ENCODE measurements around the gene TUT4. TPM values are rescaled to one million over a fixed set of nuclear protein-coding genes. Genes with fewer than 3 reads are reported as not detected.

Gene TUT4
- total and polyA plus RNA-seq, 2 donors (not counting 1 experiment from before 2014, with no cell fraction given), result 29.3 to 37.5 TPM

DNA sequence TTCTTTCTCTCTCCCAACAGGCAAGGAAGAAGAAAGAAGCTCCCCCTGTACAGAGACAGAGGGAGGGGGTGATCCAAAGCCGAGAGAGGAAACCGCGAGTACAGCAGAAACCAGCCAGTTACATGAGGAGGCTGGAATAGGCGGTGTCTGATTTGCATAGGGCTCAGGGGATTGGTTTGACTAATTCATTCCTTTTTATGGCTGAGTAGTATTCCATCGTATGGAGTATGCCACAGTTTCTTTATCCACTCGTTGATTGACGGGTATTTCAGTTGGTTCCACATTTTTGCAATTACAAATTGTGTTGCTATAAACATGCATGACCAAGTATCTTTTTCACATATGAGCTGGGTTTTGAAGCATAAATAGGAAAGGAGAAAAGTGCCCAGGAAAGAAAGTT, 45.8 kb upstream of the TUT4 start:
- no peaks in the 10 kb centered on the region for H3K36me3 ChIP-seq (ENCODE audit: control insufficient read depth, insufficient read depth, low read length)
- H3K4me1 ChIP-seq (ENCODE audit: control insufficient read depth, extremely low read depth, insufficient read depth, low read length), result peaks cover 6% of the 10 kb centered on the region
- H3K9me3 ChIP-seq (ENCODE audit: control insufficient read depth, insufficient read depth, low read depth, low read length), result no peaks in the 10 kb centered on the region
- no peak overlapping the region for H3K27ac ChIP-seq (ENCODE audit: insufficient read depth, low read length)
- no peaks in the 10 kb centered on the region for H3K79me2 ChIP-seq (ENCODE audit: control insufficient read depth, insufficient read depth, low read length)
- no peaks in the 10 kb centered on the region for H4K20me1 ChIP-seq (ENCODE audit: control insufficient read depth, extremely low read depth, insufficient read depth, low read length)
- no peak overlapping the region for H3K4me3 ChIP-seq (replicated peaks in 1 of 4; ENCODE audit: control extremely low read depth in 1 of 4, insufficient read depth in 1 of 4, low read depth in 3 of 4, low read length in 4 of 4)
- no peaks in the 10 kb centered on the region for H3K27me3 ChIP-seq (ENCODE audit: control insufficient read depth, insufficient read depth, low read length)
- TF ChIP-seq, protein P1, sequence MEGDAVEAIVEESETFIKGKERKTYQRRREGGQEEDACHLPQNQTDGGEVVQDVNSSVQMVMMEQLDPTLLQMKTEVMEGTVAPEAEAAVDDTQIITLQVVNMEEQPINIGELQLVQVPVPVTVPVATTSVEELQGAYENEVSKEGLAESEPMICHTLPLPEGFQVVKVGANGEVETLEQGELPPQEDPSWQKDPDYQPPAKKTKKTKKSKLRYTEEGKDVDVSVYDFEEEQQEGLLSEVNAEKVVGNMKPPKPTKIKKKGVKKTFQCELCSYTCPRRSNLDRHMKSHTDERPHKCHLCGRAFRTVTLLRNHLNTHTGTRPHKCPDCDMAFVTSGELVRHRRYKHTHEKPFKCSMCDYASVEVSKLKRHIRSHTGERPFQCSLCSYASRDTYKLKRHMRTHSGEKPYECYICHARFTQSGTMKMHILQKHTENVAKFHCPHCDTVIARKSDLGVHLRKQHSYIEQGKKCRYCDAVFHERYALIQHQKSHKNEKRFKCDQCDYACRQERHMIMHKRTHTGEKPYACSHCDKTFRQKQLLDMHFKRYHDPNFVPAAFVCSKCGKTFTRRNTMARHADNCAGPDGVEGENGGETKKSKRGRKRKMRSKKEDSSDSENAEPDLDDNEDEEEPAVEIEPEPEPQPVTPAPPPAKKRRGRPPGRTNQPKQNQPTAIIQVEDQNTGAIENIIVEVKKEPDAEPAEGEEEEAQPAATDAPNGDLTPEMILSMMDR (conservative IDR thresholded peaks at IDR 0.05 in 1 of 2, IDR thresholded peaks at IDR 0.05 in 1 of 2; ENCODE audit: low read depth in 1 of 2, low read length in 2 of 2), result no peak
- no peak for TF ChIP-seq EZH2 (IDR thresholded peaks at IDR 0.05; ENCODE audit: low read length, missing control alignments)
- no peak for DNase-seq (ENCODE audit: low read depth in 2 of 2)
- H3K4me2 ChIP-seq (ENCODE audit: extremely low read depth, insufficient read depth, low read length), result no peak overlapping the region
- H2AFZ ChIP-seq (ENCODE audit: low read length), result no peak overlapping the region
- no peak overlapping the region for H3K9ac ChIP-seq (ENCODE audit: insufficient read depth, low read length)

DNA sequence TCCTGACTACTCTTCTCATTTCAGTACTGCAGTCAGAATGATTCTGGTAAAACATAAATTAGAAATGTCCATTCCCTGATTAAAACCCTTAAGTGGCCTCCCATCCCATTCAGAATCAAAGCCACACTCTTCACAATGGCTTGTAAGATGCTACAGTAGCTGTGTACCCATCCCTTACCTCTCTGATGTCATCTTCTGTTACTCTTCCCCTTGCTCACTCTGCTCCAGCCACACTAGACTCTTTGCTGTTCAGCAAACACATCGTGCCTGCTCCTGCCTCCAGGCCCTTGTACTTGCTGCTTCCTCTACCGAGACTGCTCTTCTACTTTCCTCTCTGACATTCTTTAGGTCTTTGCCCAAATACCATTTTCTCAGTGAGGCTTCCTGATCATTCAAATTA, 45.0 kb upstream of the TUT4 start:
- H2AFZ ChIP-seq (ENCODE audit: low read length), result no peak overlapping the region

DNA sequence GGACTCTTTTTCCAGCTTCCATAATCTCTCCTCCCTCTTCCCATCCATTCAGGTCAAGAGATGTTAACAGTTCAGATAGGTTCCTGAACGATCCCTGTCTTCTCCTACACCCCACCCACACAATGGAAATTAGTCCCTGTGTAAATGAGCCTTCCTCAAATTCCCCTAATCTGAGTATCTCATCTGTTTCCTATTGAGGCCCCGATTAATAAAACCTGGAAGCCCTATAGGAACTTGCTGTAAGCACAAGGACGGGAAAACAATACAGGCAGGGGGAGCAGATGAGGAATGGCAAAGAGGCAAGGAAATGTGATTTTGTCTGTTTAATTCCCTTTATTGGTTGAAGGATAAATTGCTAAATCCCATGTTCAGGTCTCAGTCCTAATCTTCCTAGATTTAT, 42.2 kb upstream of the TUT4 start:
- no peak overlapping the region for H3K4me2 ChIP-seq (ENCODE audit: extremely low read depth, insufficient read depth, low read length)
- H3K36me3 ChIP-seq (ENCODE audit: control insufficient read depth, insufficient read depth, low read length), result no peaks in the 10 kb centered on the region
- H3K9ac ChIP-seq (ENCODE audit: insufficient read depth, low read length), result no peak overlapping the region
- no peak overlapping the region for H3K4me3 ChIP-seq (replicated peaks in 1 of 4; ENCODE audit: control extremely low read depth in 1 of 4, insufficient read depth in 1 of 4, low read depth in 3 of 4, low read length in 4 of 4)
- no peaks in the 10 kb centered on the region for H3K79me2 ChIP-seq (ENCODE audit: control insufficient read depth, insufficient read depth, low read length)
- TF ChIP-seq, protein P1 (conservative IDR thresholded peaks at IDR 0.05 in 1 of 2, IDR thresholded peaks at IDR 0.05 in 1 of 2; ENCODE audit: low read depth in 1 of 2, low read length in 2 of 2), result no peak
- TF ChIP-seq EZH2 (IDR thresholded peaks at IDR 0.05; ENCODE audit: low read length, missing control alignments), result no peak
- H3K9me3 ChIP-seq (ENCODE audit: control insufficient read depth, insufficient read depth, low read depth, low read length), result no peaks in the 10 kb centered on the region
- no peaks in the 10 kb centered on the region for H3K4me1 ChIP-seq (ENCODE audit: control insufficient read depth, extremely low read depth, insufficient read depth, low read length)
- peaks cover 4% of the 10 kb centered on the region for H3K27me3 ChIP-seq (ENCODE audit: control insufficient read depth, insufficient read depth, low read length)
- no peak overlapping the region for H2AFZ ChIP-seq (ENCODE audit: low read length)
- H3K27ac ChIP-seq (ENCODE audit: insufficient read depth, low read length), result no peak overlapping the region
- DNase-seq (ENCODE audit: low read depth in 2 of 2), result no peak
- H4K20me1 ChIP-seq (ENCODE audit: control insufficient read depth, extremely low read depth, insufficient read depth, low read length), result no peaks in the 10 kb centered on the region

More for the DNA sequence above, 45.0 kb upstream of the TUT4 start:
- Histone ChIP-seq H3K9me3 (ENCODE audit: control insufficient read depth, insufficient read depth, low read depth, low read length) (no peaks in the 10 kb centered on the region), H3K4me2 (ENCODE audit: extremely low read depth, insufficient read depth, low read length) (no peak overlapping the region), H3K36me3 (ENCODE audit: control insufficient read depth, insufficient read depth, low read length) (no peaks in the 10 kb centered on the region), H3K4me3 (replicated peaks in 1 of 4; ENCODE audit: control extremely low read depth in 1 of 4, insufficient read depth in 1 of 4, low read depth in 3 of 4, low read length in 4 of 4) (no peak overlapping the region), H3K9ac (ENCODE audit: insufficient read depth, low read length) (no peak overlapping the region), H3K4me1 (ENCODE audit: control insufficient read depth, extremely low read depth, insufficient read depth, low read length) (peaks cover 6% of the 10 kb centered on the region), H3K27me3 (ENCODE audit: control insufficient read depth, insufficient read depth, low read length) (peaks cover under 1% of the 10 kb centered on the region), H4K20me1 (ENCODE audit: control insufficient read depth, extremely low read depth, insufficient read depth, low read length) (no peaks in the 10 kb centered on the region), H3K79me2 (ENCODE audit: control insufficient read depth, insufficient read depth, low read length) (no peaks in the 10 kb centered on the region), H3K27ac (ENCODE audit: insufficient read depth, low read length) (no peak overlapping the region)
- TF ChIP-seq EZH2 (IDR thresholded peaks at IDR 0.05; ENCODE audit: low read length, missing control alignments), result no peak
- TF ChIP-seq, protein P1 (conservative IDR thresholded peaks at IDR 0.05 in 1 of 2, IDR thresholded peaks at IDR 0.05 in 1 of 2; ENCODE audit: low read depth in 1 of 2, low read length in 2 of 2), result no peak
- DNase-seq (ENCODE audit: low read depth in 2 of 2), result no peak
